NCI-H460 (cell line): ENCODE data around the gene NSUN6. TPM values are rescaled to one million over a fixed set of nuclear protein-coding genes. Genes with fewer than 3 reads are reported as not detected.
"Not testable (repeated sequence)": the region's sequence is repeated elsewhere in the genome, so short reads cannot be mapped to it uniquely, and the experiment has no call there.

Experiments used
- DNase-seq: peaks from one replicate; pipeline ENCODE4 v3.0.0-alpha.2; 2016; ENCODE audit warnings: low read depth; ENCODE audit errors: extremely low read depth
- total RNA-seq: library from RNA; depleted of rRNA; stranded (reverse); fragments of >200 nt; shearing (Covaris generic); gene quantifications from 2 replicates; pipeline ENCODE4 v1.2.3, GENCODE V29; 2014

NSUN6 gene
- total RNA-seq, 1 experiment from 2014 or later, result 10.5 TPM

DNA sequence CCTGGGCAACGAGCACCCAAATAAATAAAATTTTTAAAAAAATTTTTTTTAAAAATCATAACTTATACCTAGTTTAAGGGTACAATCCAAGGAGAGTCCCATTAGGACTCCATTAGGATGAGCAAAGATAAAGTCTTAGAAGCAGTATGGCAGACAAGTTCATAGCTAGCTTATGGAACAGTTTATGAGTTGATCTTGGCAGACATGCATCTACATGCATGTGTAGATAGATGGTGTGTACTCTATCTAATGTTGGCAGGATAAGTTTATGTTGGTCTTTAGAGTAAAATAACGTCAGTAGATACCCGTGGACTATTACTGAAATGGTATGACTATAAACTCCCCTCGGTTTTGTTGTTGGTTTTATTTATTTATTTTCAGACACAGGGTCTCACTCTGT, 40.2 kb downstream of the NSUN6 start:
- no peak for DNase-seq

- DNase-seq, result peak; percentile 66
These were observed 40.9 kb downstream of the NSUN6 start for GRCh38 chr10:18610517-18610916.

DNA sequence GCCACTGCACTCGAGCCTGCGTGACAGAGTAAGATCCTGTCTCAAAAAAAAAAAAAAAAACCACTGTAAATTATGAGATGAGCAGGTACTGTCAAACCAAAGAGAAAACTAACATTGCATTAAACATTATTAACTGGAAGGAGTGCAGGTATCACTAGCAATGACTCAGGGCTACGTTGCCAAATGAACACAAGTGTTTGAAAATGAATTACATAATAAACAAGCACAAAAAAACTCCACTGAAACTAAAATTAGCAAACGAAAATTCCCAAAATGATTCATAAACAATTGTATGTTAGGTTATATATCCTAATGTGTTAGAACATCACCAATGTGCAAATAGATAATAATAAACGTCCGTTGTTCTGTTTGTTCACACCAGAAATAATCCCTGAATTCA, 42.8 kb downstream of the NSUN6 start:
- no peak for DNase-seq

- peak; percentile 46 for DNase-seq
These were observed 43.6 kb downstream of the NSUN6 start for GRCh38 chr10:18607503-18608378.

GRCh38 chr10:18606051-18606695, 45.2 kb downstream of the NSUN6 start:
- DNase-seq, result no peak

- DNase-seq, result no peak
These were observed 50.1 kb downstream of the NSUN6 start for GRCh38 chr10:18601321-18601720.

- DNase-seq, result no peak
These were observed 52.0 kb downstream of the NSUN6 start for GRCh38 chr10:18599392-18599791.

GRCh38 chr10:18594574-18595156, 56.7 kb downstream of the NSUN6 start:
- DNase-seq, result no peak

DNA sequence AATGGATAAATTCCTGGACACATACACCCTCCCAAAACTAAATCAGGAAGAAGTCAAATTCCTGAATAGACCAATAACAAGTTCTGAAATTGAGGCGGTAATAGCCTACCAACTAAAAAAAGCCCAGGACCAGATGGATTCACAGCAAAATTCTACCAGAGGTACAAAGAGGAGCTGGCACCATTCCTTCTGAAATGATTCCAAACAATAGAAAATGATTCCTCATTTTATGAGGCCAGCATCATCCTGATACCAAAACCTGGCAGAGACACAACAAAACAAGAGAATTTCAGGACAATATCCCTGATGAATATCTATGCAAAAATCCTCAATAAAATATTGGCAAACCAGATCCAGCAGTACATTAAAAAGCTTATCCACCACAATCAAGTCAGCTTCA, 60.2 kb downstream of the NSUN6 start:
- DNase-seq, result not testable (repeated sequence)

GRCh38 chr10:18586637-18587036, 64.8 kb downstream of the NSUN6 start:
- DNase-seq, result not testable (repeated sequence)

- DNase-seq, result no peak
These were observed 67.7 kb downstream of the NSUN6 start for GRCh38 chr10:18583575-18584270.

DNA sequence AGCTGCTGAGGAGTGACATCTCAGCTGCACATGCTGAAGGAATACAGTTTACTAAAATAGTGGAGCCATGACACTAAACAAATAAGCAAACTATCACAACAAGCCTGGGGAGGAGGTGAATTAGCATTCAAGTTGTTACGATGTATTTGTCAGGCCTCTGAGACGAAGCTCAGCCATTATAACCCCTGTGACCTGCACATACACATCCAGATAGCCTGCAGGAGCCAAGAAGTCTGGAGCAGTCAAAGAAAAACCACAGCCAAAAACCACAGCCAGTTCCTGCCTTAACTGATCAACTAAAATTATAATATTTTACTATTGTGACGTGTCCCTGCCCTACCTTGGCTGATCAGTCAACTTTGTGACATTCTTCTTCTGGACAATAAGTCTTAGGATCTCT, 68.6 kb downstream of the NSUN6 start:
- DNase-seq, result no peak

DNA sequence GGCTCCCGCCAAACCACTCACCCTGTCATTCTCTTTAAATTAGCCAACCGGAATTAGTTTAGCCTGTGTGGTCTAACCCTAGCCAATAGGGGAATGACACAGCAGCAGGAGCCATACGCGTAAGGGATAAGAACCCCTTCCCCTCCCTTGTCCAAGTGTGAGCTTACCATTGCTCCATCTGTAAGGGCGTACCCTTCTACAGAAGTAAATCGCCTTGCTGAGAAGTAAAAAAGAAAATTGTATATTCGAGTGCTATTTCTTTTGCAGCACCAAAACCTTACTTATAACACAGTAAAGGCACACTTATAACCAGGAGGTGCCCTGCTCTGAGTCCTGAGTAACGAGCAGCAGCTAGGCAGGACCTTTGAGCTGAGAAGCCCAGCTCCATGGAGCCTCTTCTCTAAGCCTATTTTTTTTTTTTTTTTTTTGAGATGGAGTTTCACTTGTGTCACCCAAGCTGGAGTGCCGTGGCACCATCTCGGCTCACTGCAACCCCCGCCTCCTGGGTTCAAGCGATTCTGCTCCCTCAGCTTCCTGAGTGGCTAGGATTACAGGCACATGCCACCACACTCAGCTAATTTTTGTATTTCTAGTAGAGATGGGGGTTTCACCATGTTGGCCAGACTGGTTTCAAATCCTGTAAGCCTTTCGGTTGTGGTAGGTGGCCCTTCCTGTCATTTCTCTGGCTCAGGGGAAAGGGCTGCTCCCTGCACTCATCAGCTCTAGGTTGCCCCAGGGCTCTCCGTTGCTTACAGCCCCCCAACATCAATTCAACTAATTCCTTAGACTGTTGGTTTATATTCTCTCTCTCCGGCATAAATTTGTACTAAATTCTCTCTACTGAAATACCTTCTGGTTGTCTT, 73.3 kb downstream of the NSUN6 start:
- no peak for DNase-seq

GRCh38 chr10:18576586-18576985, 74.8 kb downstream of the NSUN6 start:
- no peak for DNase-seq

GRCh38 chr10:18572959-18573561, 78.3 kb downstream of the NSUN6 start:
- DNase-seq, result no peak

DNA sequence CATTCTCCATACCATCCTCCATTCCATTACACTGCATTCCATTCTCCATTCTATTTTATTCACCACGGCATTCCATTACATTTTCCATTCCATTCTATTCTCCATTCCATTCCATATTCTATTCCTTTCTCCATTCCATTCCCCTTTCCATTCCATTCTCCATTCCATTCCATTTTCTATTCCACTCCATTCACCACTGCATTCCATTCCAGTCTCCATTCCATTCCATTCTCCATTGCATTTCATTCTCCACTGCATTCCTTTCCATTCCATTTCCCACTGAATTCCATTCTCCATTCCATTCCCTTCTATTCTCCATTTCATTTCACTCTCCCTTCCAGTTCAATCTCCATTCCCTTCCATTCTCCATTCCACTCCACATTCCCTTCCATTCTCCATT, 79.6 kb downstream of the NSUN6 start:
- DNase-seq, result no peak

DNA sequence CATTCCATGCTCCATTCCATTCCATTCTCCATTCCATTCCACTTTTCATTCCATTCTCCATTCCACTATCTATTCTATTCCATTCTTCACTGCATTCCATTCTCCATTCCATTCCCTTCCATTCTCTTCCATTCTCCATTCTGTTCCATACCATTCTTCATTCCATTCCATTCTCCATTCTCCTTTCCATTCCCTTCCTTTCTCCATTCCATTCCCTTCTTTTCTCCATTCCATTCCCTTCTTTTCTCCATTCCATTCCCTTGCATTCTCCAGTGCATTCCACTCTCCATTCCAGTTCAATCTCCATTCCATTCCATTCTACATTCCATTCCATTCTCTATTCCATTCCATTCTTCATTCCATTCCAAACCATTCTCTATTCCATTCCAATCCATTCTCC, 80.3 kb downstream of the NSUN6 start:
- no peak for DNase-seq

DNA sequence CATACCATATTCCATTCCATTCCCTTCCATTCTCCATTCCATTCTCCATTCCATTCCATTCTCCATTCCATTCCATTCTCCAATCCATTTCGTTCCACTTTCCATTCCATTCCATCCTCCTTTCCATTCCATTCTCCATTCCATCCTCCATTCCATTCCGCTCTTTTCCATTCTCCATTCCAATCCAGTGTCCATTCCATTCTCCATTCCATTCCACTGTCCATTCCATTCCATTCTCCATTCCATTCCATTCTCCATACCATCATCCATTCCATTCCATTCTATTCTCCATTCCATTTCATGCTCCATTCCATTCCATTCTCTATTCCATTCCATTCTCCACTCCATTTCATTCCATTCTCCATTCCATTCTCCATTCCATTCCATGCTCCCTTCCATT, 81.0 kb downstream of the NSUN6 start:
- not testable (repeated sequence) for DNase-seq

- DNase-seq, result no peak
These were observed 84.0 kb downstream of the NSUN6 start for GRCh38 chr10:18567343-18567856.

DNA sequence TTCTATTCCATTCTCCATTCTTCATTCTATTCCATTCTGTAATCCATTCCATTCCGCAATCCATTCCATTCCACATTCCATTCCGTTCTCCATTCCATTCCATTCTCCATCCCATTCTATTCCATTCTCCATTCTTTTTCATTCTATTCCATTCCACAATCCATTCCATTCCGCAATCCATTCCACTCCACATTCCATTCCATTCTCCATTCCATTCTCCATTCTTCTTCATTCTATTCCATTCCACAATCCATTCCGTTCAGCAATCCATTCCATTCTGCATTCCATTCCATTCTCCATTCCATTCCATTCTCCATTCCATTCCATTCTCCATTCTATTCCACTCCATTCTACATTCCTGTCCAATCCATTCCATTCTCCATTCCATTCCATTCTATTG, 85.2 kb downstream of the NSUN6 start:
- DNase-seq, result no peak
